Measurements from ENCODE around the gene ATP7B.

GRCh38 chr13:52011632-52012511 is 622 bp upstream of the ATP7B start, which contains the start of gene ALG11:
- TF ChIP-seq POLR2A (IDR thresholded peaks at IDR 0.05; ENCODE audit: low read depth, low read length) (peak; percentile 92), TAF1 (IDR thresholded peaks at IDR 0.05; ENCODE audit: low read depth, low read length) (peak; percentile 84), POLR2AphosphoS5 (IDR thresholded peaks at IDR 0.05; ENCODE audit: low read depth, low read length) (peak; percentile 86)
